GM19328 (cell line): Measurements from ENCODE around the gene STK24.
"Not testable (repeated sequence)": the region's sequence is repeated elsewhere in the genome, so short reads cannot be mapped to it uniquely, and the experiment has no call there.

Source experiments
- ATAC-seq: cut with Tn5 transposase; IDR thresholded peaks from one replicate; pipeline ENCODE4 v1.9.1; 2021; ENCODE audit warnings: mild to moderate bottlenecking, moderate library complexity; ENCODE audit not compliant: unreplicated experiment

Gene STK24

DNA sequence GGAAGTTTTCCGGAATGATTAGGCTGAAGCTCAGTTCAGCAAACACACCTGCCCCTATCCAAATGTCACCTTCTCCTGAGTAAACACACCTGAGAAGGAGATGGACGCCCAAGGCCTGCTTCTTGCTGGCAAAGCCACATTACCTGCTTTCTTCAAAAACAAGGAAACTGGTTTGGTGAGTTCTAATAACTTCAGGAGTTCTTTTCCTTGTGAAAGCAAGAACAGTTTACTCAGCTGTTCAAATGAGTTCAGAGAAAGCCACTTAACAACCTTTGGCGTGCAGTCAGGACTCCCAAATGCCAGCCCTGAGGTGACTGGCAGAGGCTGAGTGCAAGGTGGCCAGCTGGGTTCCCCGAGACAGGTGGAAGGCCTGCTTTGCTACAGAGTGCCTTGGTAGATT lies 160.5 kb downstream of the STK24 start:
- ATAC-seq: no peak

GRCh38 chr13:98415326-98416070 lies 161.4 kb downstream of the STK24 start:
- no peak for ATAC-seq

- ATAC-seq: no peak
These were observed 163.1 kb downstream of the STK24 start for GRCh38 chr13:98413796-98414195.

GRCh38 chr13:98413278-98413677 lies 163.6 kb downstream of the STK24 start:
- ATAC-seq: not testable (repeated sequence)

DNA sequence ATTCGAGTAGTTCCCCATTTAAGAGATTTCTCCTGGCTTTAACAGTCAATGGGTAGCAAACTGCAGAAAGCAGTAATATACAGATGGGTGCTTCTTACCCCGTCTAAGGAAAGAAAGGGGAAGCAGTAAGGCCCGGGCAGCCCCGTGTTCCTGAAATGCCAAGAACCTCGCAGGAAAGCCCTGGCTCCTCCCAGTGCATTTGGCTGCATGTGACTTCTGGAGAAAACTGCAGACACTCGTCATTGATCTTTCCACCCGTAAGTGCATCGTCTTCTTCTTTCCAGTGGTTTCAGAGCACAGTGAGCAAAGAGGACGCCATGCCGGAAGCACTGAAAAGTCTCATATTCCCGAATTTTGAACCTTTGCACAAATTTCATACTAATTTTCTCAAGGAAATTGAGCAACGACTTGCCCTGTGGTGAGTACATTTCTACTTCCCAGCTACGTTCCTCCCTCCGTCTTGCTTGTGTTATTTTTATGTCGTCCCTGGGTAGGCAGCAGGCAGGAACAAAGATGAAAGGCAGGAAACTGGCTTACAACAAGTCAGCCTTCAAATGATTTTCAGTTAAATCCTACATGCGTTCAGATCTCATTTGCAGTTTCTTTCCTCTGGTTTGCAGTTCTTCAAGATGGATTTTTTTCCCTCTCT lies 165.2 kb downstream of the STK24 start:
- no peak for ATAC-seq

GRCh38 chr13:98411013-98411412 lies 165.9 kb downstream of the STK24 start:
- no peak for ATAC-seq

GRCh38 chr13:98410612-98411011 lies 166.3 kb downstream of the STK24 start:
- ATAC-seq: no peak

DNA sequence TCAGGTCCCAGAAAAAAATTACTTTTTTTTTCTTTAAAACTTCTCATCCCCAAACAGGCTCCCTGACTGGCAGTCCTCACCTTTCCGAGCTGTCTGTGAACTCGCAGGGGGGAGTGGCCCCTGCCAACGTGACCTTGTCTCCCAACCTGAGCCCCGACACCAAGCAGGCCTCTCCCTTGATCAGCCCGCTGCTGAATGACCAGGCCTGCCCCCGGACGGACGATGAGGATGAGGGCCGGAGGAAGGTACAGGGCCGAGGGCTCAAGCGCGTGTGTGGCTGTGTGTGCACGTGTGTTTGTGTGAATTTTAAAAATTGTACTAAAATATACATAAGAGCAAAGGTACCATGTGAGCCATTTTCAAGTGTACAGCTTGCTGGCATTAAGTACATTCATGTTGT lies 167.6 kb downstream of the STK24 start:
- ATAC-seq: no peak

- no peak for ATAC-seq
These were observed 169.3 kb downstream of the STK24 start for GRCh38 chr13:98407575-98407974.

DNA sequence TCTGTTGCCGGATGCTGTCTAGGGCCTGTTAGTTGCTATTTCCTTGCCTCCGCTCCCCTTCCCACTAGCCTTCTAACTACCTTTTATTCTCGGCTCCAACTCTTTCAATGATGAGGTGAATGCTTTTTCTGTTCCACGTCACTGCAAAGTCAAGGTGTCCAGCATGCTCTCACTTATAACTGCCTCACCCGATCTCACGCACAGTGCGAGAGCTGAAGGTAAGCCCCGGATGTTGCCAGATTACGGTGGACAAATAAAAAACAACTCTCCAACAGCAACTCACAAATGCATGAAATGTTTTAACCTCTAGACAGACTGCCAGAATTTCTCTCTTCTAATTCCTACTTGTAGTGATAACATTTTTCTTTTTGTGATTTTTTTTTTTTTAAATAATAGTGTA lies 169.9 kb downstream of the STK24 start:
- no peak for ATAC-seq

- no peak for ATAC-seq
These were observed 170.5 kb downstream of the STK24 start for GRCh38 chr13:98406427-98406826.

GRCh38 chr13:98405690-98406344 lies 171.1 kb downstream of the STK24 start:
- no peak for ATAC-seq

DNA sequence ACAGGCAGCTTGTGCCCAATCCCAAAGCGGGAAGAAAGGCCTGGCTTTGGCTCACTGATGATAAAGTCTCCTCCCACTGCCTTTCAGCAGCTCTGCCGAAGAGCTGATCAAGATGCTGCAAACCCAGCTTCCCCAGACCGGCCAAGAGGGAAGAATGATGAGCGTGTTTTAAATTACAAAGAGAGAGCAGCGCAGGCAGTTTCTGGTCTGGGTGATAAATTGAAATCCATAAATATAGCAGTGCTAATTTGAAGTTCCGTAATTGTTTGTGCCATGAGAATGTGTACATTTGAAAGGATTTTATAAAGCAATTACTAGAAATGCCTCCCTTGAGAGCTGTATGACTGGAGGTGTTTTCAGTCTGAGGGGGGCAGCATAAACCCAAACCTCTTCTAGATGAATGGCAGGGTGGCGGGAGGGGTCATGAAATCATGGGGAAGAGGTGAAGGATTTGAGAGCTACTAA lies 171.8 kb downstream of the STK24 start:
- no peak for ATAC-seq

GRCh38 chr13:98403076-98403475 lies 173.8 kb downstream of the STK24 start:
- ATAC-seq: no peak

- no peak for ATAC-seq
These were observed 175.0 kb downstream of the STK24 start for GRCh38 chr13:98401934-98402333.

DNA sequence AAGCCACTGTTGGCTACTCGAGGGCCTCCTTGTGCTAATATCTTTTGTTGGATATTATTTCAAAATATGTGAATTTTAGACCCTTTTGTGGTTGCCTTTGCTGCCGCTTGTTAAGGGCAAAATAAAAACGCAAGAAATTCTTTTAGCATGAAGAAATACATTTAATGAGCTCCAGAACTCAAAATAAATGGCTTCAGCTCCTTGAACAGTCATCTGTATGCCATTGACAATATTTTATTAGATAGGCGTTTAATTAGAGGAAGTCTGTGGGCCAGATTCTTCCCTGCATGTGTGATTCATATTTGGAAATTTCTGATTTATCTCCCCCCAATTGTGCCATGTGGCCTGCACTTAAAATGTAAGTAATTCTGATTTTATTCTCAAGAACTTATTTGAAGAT lies 177.2 kb downstream of the STK24 start:
- no peak for ATAC-seq

DNA sequence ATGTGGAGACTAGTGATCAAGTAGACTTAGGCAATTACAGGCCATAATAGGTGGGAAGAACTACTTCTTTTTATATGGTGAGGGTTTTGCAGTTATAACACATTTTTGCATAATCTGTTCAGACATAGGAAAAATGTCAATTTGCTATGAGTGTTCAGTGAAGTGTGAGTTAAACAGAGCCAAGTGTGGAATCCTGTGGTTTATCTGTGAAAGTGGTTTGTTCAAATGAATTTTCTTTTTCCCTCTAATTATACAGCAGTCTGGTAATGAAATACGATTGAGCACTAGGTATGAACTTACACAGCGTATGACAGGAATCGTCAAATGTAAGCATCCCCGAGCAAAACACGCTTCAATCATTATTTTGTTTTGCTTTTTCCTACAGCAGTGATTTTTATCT lies 178.3 kb downstream of the STK24 start:
- ATAC-seq: no peak

GRCh38 chr13:98397861-98398260 lies 179.0 kb downstream of the STK24 start:
- no peak for ATAC-seq

DNA sequence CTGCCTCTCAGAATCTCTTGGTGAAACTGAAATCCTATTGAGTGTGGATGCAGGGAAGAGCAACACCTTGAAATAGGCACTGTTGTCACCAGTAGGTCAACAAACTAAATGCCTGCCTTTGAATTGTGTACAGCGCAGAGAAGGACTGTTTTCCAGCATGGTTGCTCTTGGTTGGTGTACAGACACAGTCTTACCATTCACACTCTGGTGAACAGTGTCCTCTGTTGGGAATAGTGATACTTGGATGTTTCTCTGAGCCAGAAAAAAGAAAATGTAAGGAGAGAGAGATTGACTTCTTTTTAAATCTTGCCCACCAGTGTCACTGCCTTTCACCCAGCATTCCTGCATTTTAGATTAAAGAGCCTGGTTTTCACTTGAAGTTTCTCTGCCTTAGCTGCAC lies 179.7 kb downstream of the STK24 start:
- no peak for ATAC-seq

DNA sequence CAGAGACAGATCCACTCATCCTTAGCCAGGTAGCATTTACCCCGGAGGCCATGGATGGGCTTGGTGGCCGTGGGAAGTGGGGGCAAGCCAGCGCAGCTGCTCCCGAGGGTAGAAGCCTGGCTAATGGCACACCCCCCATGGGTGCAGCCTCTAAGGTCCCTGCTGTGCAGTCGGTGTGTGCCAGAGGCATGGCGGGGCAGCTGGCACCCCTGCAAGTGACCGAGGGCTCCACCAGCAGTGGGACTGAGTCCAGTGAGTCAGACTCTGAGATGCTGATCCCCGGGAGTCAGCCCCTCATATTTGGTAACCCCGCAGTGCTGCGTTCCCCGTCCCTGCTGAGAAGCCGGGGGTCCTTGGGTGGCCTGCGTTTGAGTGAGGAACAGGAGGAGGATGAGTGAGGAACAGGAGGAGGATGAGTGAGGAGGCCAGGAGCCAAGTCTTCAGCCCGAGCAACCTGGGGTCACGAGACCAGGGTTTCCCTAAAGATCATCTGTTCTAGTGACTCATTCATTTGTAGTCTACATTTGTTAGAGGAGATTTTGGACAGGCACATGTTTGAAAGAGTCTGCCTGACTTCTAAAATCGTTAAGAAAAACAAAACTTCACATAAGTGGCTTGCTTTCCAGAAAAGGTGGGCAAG lies 180.7 kb downstream of the STK24 start:
- ATAC-seq: no peak
